Urinary bladder (tissue), 4 donors: ENCODE results near the gene PARP15. TPM values are rescaled to one million over a fixed set of nuclear protein-coding genes. Genes with fewer than 3 reads are reported as not detected.

Experiments
- DNase-seq: peaks from one replicate; pipeline ENCODE4 v3.0.0-alpha.2; 2015; ENCODE audit errors: extremely low spot score
- H3K27ac ChIP-seq: one replicate; pipeline ENCODE4 v1.5.1; 2013; ENCODE audit warnings: low read depth, mild to moderate bottlenecking, moderate library complexity
- H3K36me3 ChIP-seq: one replicate; pipeline ENCODE4 v1.6.1; 2013; ENCODE audit warnings: mild to moderate bottlenecking, moderate library complexity; ENCODE audit not compliant: insufficient read depth
- H3K4me1 ChIP-seq: one replicate; pipeline ENCODE4 v1.6.1; 2013; ENCODE audit warnings: mild to moderate bottlenecking, moderate library complexity; ENCODE audit not compliant: insufficient read depth
- H3K4me3 ChIP-seq: one replicate; pipeline ENCODE4 v1.5.1; 2013; ENCODE audit warnings: low read depth, low read length
- WGBS: extraction: QIAGEN DNeasy Blood & Tissue Kit; methylation state at CpG from one replicate; pipeline ENCODE4 v1.1.7; 2013; 5-methylcytosine and 5-hydroxymethylcytosine counted together
- polyA plus RNA-seq: library from polyadenylated mRNA; stranded (reverse); fragments of 200-250 nt; gene quantifications from one replicate; pipeline ENCODE4 v1.2.3, GENCODE V29; 2013
- total RNA-seq: library from RNA; depleted of rRNA; stranded (reverse); fragments of >200 nt; gene quantifications from one replicate; pipeline ENCODE4 v1.2.3, GENCODE V29; 2014
- donor health status: healthy with polysubstance abuse.
- donor health status: healthy.

The PARP15 gene
- total and polyA plus RNA-seq, 2 donors, result 0.73 to 1.3 TPM

DNA sequence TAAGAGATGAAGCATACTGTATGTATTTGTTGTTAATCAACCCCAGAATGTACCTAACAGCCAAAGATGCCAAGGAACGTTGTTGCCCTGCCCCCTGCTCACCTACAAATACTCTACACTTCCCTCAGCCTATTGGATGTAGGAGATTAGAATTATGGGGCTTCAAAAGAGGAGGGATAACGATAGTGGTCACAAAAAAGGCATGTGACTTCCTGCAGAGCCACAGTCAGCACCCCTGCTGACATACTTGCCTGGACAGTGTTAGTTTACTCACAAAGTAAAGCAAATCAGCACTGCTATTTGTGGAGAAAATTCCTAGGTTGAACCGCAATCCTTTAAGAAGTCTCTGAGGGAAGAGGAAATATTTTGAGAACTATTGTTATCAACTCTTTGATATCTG is 37.9 kb downstream of the PARP15 start:
- Histone ChIP-seq H3K27ac (no peak overlapping the region), H3K4me1 (no peaks in the 10 kb centered on the region), H3K4me3 (no peak overlapping the region), H3K36me3 (no peaks in the 10 kb centered on the region)
- no peak for DNase-seq
- WGBS, result 40% methylated on average over 3 of the region's 3 CpGs

DNA sequence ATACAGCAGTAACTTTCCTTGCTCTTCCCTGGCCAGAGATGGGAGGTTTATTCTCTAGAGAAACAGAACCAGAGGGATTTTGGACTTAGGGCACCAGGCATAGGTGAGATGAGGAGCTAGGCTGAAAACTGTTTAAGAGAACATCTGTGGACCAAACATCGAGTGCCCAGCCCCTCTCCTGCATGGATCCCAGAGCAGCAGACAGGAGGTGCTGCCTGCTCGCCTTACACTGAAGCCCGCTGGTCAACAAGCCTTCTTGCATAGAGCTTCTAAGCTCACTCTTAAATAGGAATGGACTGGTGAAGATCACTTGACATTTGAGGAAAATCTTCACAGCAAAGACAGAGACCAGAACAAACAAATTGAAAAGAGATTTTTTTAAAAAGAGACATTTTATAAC is 41.2 kb downstream of the PARP15 start:
- Histone ChIP-seq H3K4me3 (no peak overlapping the region), H3K36me3 (no peaks in the 10 kb centered on the region), H3K4me1 (no peaks in the 10 kb centered on the region), H3K27ac (no peak overlapping the region)
- no peak for DNase-seq
- WGBS, result 59% methylated on average over 3 of the region's 3 CpGs

DNA sequence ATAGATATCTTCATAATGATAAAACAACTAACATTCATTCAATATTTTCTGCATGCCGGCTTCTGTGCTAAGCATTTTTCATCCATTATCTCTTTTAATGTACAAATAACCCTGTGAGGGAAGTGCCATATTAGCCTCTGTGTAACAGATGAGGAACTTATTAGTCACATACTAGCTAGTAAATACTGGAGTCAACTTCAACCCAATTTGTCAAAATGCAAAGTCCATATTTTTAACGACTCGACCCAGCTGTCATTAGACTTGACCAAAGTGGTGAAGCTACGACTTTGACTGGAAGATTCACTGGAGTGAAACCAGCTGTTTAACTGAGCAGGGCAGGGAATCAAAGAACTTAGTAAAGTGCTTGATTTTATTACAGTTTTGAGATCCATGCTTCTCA is 41.6 kb downstream of the PARP15 start:
- no peak overlapping the region for H3K27ac ChIP-seq
- no peaks in the 10 kb centered on the region for H3K36me3 ChIP-seq
- WGBS, result 37% methylated on average over 4 of the region's 4 CpGs
- no peak for DNase-seq
- H3K4me1 ChIP-seq, result no peaks in the 10 kb centered on the region
- H3K4me3 ChIP-seq, result no peak overlapping the region

GRCh38 chr3:122620399-122620798 is 42.9 kb downstream of the PARP15 start:
- no peaks in the 10 kb centered on the region for H3K36me3 ChIP-seq
- no peaks in the 10 kb centered on the region for H3K4me1 ChIP-seq
- no peak overlapping the region for H3K4me3 ChIP-seq
- no peak for DNase-seq
- H3K27ac ChIP-seq, result no peak overlapping the region
- WGBS, result 74% methylated on average over 4 of the region's 4 CpGs

- no peak for DNase-seq
- 60% methylated on average over 3 of the region's 3 CpGs for WGBS
- H3K4me3 ChIP-seq, result no peak overlapping the region
- no peaks in the 10 kb centered on the region for H3K4me1 ChIP-seq
- H3K27ac ChIP-seq, result no peak overlapping the region
- H3K36me3 ChIP-seq, result no peaks in the 10 kb centered on the region
Measured at GRCh38 chr3:122621112-122621511, 43.7 kb downstream of the PARP15 start.

DNA sequence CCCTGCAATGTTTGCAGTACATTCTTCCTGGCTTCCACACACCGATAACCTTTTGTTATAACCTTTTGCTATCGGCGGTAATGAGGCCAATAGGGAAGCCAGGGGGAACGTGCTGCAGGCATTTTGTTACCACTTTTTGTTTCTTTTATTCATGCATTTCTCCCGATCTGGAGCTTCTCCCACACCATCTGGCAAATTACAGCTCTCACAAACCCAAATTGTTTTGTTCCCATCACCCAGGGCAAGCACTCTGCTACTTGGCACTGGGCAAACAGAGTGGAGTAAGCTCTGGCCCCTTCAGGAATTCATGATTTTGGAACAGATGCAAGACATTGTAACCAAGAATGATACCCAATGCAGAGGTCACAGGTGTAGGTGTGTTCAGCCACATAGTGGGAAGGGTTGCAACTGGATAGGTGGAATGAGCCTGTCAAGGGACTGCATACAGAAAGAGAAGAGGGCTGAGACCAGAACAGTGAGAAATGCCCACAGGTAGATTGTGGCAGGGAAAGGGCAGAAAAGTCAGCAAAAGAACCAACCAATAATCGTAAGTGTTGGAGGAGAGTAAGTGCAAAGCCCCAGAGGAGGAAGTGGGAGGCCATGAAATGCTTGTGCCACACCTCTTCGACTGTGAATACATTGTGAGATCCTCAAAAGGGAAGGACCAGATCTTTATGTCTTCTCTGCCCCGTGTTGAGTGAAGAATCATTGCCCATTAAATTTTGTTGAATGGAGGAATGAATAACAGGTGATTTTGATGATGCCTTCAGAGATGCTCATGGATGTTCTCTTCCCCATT is 45.8 kb downstream of the PARP15 start:
- WGBS, result 78% methylated on average over 8 of the region's 8 CpGs
- Histone ChIP-seq H3K36me3 (no peaks in the 10 kb centered on the region), H3K27ac (no peak overlapping the region), H3K4me1 (no peaks in the 10 kb centered on the region), H3K4me3 (no peak overlapping the region)
- no peak for DNase-seq

- 73% methylated on average over 6 of the region's 6 CpGs for WGBS
- H3K4me3 ChIP-seq, result no peak overlapping the region
- H3K4me1 ChIP-seq, result no peaks in the 10 kb centered on the region
- no peaks in the 10 kb centered on the region for H3K36me3 ChIP-seq
- DNase-seq, result no peak
- no peak overlapping the region for H3K27ac ChIP-seq
Measured at GRCh38 chr3:122626515-122627180, 49.2 kb downstream of the PARP15 start.

GRCh38 chr3:122627301-122627700 is 49.9 kb downstream of the PARP15 start:
- Histone ChIP-seq H3K4me3 (no peak overlapping the region), H3K4me1 (no peaks in the 10 kb centered on the region), H3K36me3 (no peaks in the 10 kb centered on the region), H3K27ac (no peak overlapping the region)
- peak; percentile 10 for DNase-seq
- WGBS, result 19% methylated on average over 1 of the region's 1 CpG

DNA sequence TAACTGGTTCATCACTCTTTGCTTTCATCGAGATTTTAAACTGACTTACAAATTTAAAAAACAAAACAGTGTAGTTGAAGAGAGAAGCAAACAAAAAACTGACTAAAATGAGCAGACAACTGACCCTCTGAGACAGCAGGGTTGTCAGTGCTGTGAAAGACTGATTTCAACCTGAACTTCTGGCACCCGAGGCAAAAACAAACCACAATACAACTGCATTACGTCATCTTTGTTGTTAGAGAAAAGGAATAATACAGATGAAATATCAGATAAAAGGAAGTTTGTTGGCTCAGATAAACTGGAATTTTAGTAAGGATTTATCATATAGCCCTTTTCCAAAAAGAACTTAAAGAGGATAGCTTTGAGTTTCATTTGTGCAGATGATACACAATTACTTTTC is 51.1 kb downstream of the PARP15 start:
- H3K27ac ChIP-seq, result no peak overlapping the region
- WGBS, result 58% methylated on average over 3 of the region's 3 CpGs
- H3K4me3 ChIP-seq, result no peak overlapping the region
- DNase-seq, result no peak
- no peaks in the 10 kb centered on the region for H3K4me1 ChIP-seq
- no peaks in the 10 kb centered on the region for H3K36me3 ChIP-seq

- whole genome bisulfite sequencing, result 98% methylated on average over 1 of the region's 1 CpG
- Histone ChIP-seq H3K27ac (no peak overlapping the region), H3K4me1 (no peaks in the 10 kb centered on the region), H3K4me3 (no peak overlapping the region), H3K36me3 (no peaks in the 10 kb centered on the region)
- no peak for DNase-seq
Measured at GRCh38 chr3:122629763-122630162, 52.3 kb downstream of the PARP15 start.

DNA sequence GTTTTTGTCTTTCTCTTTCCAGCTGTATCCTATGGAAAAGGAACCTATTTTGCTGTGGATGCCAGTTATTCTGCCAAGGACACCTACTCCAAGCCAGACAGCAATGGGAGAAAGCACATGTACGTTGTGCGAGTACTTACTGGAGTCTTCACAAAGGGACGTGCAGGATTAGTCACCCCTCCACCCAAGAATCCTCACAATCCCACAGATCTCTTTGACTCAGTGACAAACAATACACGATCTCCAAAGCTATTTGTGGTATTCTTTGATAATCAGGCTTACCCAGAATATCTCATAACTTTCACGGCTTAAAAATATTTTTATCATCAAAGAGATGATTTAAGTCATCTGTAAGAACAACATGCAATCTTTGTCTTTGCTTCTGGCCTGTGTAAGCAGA is 58.3 kb downstream of the PARP15 start:
- H3K27ac ChIP-seq, result no peak overlapping the region
- no peaks in the 10 kb centered on the region for H3K36me3 ChIP-seq
- H3K4me3 ChIP-seq, result no peak overlapping the region
- no peak for DNase-seq
- no peaks in the 10 kb centered on the region for H3K4me1 ChIP-seq
- 44% methylated on average over 5 of the region's 5 CpGs for WGBS

DNA sequence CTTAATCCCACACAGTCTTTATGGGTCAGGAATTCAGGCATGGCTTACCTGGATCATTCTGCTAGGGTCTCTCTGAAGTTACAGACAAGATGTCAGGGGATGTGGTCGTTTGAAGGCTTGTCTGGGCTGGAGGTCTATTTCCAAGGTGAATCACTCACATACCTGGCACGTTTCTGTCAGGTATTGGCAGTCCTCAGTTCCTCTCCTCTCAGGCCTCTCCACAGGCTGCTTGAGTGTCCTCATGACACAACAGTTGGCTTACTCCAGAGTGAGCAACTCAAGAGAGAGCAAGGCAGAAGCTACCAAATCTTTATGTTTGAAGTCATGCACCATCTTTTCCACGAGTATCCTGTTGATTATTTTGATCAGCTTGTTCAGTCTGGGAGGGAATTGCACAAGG is 59.2 kb downstream of the PARP15 start:
- no peaks in the 10 kb centered on the region for H3K4me1 ChIP-seq
- no peak overlapping the region for H3K4me3 ChIP-seq
- DNase-seq, result no peak
- no peaks in the 10 kb centered on the region for H3K36me3 ChIP-seq
- 52% methylated on average over 3 of the region's 3 CpGs for WGBS
- no peak overlapping the region for H3K27ac ChIP-seq

- H3K4me1 ChIP-seq, result no peaks in the 10 kb centered on the region
- H3K4me3 ChIP-seq, result no peak overlapping the region
- no peak overlapping the region for H3K27ac ChIP-seq
- DNase-seq, result no peak
- no peaks in the 10 kb centered on the region for H3K36me3 ChIP-seq
Measured at GRCh38 chr3:122640437-122640999, 63.1 kb downstream of the PARP15 start.

- Histone ChIP-seq H3K4me3 (no peak overlapping the region), H3K36me3 (no peaks in the 10 kb centered on the region), H3K27ac (no peak overlapping the region), H3K4me1 (no peaks in the 10 kb centered on the region)
- no peak for DNase-seq
- 88% methylated on average over 2 of the region's 2 CpGs for WGBS
Measured at GRCh38 chr3:122642935-122643334, 65.5 kb downstream of the PARP15 start.
